ENCODE data around the gene TPSAB1. TPM values are rescaled to one million over a fixed set of nuclear protein-coding genes. Genes with fewer than 3 reads are reported as not detected.
"Not testable (repeated sequence)": the region's sequence is repeated elsewhere in the genome, so short reads cannot be mapped to it uniquely, and the experiment has no call there.

The TPSAB1 gene
- total RNA-seq, 1 donor from 2014 or later: not detected

DNA sequence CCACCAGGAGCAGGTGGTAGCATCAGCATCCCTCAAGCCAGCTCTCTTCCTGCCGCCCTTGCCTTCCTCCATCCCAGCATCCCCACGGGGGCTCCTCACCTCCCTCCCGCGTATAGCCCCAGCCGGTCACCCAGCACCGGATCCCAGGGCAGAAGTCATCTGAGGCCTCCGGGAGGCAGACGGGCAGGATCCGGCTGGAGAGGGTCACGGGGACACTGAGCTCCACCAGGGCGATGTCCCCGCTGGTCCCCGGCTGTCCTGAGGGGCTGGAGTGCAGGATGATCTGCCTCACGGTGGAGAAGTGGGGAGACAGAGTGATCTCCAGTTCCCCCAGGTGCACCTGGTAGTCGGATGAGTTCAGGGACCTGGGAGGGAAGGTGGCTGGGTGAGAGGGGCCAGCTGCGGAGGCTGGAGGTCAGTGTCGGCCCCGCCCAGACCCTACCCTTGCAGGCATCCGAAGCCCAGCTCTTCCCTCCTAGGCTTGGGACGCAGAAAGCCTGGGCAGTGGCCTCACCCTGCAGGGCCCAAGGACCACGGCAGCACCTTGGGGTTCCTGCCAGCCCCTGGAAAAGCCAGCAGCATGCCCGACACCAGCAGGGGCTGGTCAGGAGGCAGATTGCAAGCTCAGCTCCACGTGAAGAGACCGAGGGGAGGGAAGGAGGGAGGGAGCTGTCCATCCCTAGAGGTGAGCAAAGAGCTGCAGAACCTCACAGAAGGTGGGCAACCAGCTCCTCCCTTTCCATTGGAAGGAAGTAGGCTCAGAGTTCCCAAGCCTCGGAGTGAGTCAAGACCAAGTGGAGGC, 17.8 kb upstream of the TPSAB1 start:
- H3K27ac Mint-ChIP-seq (ENCODE audit: unreplicated experiment): no peak overlapping the region
- no peaks in the 10 kb centered on the region for H3K27me3 Mint-ChIP-seq (ENCODE audit: low read depth)
- no peaks in the 10 kb centered on the region for H3K9me3 Mint-ChIP-seq (ENCODE audit: low read depth)
- TF ChIP-seq, protein P1, sequence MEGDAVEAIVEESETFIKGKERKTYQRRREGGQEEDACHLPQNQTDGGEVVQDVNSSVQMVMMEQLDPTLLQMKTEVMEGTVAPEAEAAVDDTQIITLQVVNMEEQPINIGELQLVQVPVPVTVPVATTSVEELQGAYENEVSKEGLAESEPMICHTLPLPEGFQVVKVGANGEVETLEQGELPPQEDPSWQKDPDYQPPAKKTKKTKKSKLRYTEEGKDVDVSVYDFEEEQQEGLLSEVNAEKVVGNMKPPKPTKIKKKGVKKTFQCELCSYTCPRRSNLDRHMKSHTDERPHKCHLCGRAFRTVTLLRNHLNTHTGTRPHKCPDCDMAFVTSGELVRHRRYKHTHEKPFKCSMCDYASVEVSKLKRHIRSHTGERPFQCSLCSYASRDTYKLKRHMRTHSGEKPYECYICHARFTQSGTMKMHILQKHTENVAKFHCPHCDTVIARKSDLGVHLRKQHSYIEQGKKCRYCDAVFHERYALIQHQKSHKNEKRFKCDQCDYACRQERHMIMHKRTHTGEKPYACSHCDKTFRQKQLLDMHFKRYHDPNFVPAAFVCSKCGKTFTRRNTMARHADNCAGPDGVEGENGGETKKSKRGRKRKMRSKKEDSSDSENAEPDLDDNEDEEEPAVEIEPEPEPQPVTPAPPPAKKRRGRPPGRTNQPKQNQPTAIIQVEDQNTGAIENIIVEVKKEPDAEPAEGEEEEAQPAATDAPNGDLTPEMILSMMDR (IDR thresholded peaks at IDR 0.05): no peak
- H3K36me3 Mint-ChIP-seq (ENCODE audit: low read depth): peaks cover 10% of the 10 kb centered on the region
- DNase-seq (ENCODE audit: low spot score): no peak
- no peak overlapping the region for H3K4me3 Mint-ChIP-seq (ENCODE audit: unreplicated experiment)
- H3K4me1 Mint-ChIP-seq (ENCODE audit: low read depth): peaks cover 4% of the 10 kb centered on the region

DNA sequence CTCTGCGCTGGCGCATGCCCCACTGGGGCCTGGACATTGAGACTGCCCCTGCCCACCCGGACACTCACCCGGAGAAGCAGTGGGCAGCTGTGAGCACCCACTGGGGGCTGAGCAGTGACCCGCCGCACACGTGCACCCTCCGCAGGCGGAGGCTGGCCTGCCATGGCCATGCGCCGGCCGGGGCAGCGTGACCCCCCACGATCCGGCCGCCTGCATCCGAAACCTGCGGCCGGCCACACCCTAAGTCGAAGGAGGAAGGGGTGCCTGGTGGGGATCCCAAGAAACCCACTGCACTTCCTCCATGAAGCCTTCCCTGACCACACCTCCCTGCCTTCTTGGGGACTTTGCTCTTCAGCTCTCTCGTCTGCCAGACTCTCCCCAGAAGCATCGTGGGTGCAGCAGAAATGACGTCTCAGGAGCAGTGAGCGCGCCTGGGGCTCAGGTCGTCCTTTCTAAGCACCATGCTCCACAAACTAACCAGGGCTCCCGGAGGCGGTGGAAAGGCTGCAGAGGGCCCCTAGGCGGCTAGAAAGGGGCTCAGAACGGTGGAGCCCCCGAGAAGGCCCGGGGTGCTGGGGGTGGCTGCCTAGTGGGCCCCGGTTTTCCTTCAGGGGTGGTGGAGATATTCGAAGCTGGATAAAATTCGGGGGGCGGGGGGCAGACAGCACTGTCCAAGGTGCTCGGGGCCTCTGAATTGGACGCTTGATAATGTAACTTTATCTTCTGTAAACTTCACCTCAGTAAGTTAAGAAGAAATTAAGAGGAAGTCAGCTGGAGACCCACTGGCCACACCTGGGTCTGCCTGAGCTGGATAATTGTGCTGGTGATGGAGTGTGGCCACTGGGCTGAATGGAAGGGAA, 16.9 kb upstream of the TPSAB1 start:
- Mint-ChIP-seq H3K9me3 (ENCODE audit: low read depth) (no peaks in the 10 kb centered on the region), H3K36me3 (ENCODE audit: low read depth) (peaks cover 8% of the 10 kb centered on the region), H3K27me3 (ENCODE audit: low read depth) (no peaks in the 10 kb centered on the region), H3K4me3 (ENCODE audit: unreplicated experiment) (no peak overlapping the region), H3K4me1 (ENCODE audit: low read depth) (peaks cover 4% of the 10 kb centered on the region), H3K27ac (ENCODE audit: unreplicated experiment) (no peak overlapping the region)
- TF ChIP-seq, protein P1 (IDR thresholded peaks at IDR 0.05): no peak
- DNase-seq (ENCODE audit: low spot score): no peak

DNA sequence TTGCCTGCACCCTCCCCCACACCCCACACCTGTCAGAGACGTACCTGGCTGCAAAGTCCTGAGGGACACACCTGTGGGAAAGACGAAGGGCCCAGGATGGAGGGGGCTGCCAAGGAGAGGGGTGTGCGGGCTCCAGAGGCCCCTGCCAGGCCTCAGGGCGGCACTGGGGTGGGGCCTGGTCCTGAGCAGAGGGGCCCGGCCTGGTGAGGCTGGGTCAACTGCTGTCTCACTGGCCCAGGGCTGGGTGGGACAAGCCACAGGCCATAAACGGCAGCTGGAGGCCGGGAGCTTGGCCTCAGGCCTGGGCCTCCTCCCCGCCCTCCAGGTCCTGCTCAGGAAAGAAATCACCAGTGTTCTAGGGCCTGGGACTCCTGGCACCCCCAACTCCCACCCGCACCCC, 15.9 kb upstream of the TPSAB1 start:
- no peak for DNase-seq (ENCODE audit: low spot score)
- peaks cover 8% of the 10 kb centered on the region for H3K36me3 Mint-ChIP-seq (ENCODE audit: low read depth)
- TF ChIP-seq, protein P1 (IDR thresholded peaks at IDR 0.05): no peak
- no peaks in the 10 kb centered on the region for H3K27me3 Mint-ChIP-seq (ENCODE audit: low read depth)
- H3K4me3 Mint-ChIP-seq (ENCODE audit: unreplicated experiment): no peak overlapping the region
- no peaks in the 10 kb centered on the region for H3K9me3 Mint-ChIP-seq (ENCODE audit: low read depth)
- H3K4me1 Mint-ChIP-seq (ENCODE audit: low read depth): peaks cover 4% of the 10 kb centered on the region
- H3K27ac Mint-ChIP-seq (ENCODE audit: unreplicated experiment): no peak overlapping the region

DNA sequence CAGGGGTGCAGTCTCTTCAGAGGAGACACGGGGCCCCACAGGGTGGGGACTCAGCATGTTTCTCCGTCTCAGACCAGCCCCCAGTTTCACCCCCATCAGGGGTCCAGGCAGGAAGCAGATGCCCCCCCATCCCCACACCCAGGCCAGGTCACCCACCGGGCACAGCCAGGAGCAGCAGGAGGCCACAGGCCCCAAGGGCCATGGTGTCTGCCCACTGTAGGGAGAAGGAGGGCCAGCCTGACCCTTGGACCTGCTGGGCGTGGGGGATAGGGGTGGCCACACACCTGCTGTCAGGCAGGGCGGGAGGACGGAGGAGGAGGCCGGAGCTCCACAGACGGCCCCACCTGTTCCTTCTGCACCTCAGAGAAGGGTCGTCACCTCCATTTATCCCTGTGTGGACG, 15.5 kb upstream of the TPSAB1 start, which contains the start of gene TPSG1:
Gene TPSG1 (minus strand): TSS at position 218 of the 401 bp plus-strand sequence. CDS start 16 bp downstream, at position 202.
- TF ChIP-seq, protein P1 (IDR thresholded peaks at IDR 0.05): no peak
- no peak within 1 kb of the TSS for H3K4me3 Mint-ChIP-seq (ENCODE audit: unreplicated experiment)
- H3K4me1 Mint-ChIP-seq (ENCODE audit: low read depth): peaks cover 4% of the 10 kb centered on the region
- no peak for DNase-seq (ENCODE audit: low spot score)
- no peaks in the 10 kb centered on the region for H3K27me3 Mint-ChIP-seq (ENCODE audit: low read depth)
- H3K9me3 Mint-ChIP-seq (ENCODE audit: low read depth): no peaks in the 10 kb centered on the region
- H3K27ac Mint-ChIP-seq (ENCODE audit: unreplicated experiment): no peak within 1 kb of the TSS
- H3K36me3 Mint-ChIP-seq (ENCODE audit: low read depth): peaks cover 8% of the 10 kb centered on the region

DNA sequence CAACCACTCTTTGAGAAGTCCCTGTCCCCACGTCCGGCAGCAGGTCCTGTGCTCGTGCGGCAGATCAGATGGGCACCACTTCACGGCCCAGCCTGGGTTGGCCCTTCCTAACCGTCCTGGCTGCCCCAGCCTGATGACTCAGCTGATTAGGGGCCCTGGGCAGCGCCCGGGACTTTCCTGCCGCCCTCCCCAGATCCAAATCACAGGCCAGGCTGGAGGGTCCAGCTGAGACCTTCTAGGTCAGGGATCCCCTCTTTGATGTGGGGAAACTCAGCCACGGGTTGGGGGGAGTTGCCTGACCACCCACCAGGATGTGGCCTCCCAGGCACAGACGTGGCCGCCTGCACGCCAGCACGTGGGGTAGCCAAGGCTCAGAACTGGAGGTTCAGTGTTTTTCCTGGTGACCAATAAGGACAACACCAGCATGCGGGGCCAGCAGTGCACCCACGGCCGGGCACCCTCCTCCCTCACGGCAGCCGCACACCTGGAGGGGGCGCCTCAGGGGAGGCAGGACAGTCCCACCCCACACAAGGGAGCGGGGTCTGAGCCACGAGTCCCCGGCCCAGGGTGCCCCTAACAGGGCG, 14.7 kb upstream of the TPSAB1 start:
- not testable (repeated sequence) for H3K27me3 Mint-ChIP-seq (ENCODE audit: low read depth); DNase-seq (ENCODE audit: low spot score); H3K9me3 Mint-ChIP-seq (ENCODE audit: low read depth); H3K4me3 Mint-ChIP-seq (ENCODE audit: unreplicated experiment); H3K4me1 Mint-ChIP-seq (ENCODE audit: low read depth); H3K36me3 Mint-ChIP-seq (ENCODE audit: low read depth); H3K27ac Mint-ChIP-seq (ENCODE audit: unreplicated experiment)

DNA sequence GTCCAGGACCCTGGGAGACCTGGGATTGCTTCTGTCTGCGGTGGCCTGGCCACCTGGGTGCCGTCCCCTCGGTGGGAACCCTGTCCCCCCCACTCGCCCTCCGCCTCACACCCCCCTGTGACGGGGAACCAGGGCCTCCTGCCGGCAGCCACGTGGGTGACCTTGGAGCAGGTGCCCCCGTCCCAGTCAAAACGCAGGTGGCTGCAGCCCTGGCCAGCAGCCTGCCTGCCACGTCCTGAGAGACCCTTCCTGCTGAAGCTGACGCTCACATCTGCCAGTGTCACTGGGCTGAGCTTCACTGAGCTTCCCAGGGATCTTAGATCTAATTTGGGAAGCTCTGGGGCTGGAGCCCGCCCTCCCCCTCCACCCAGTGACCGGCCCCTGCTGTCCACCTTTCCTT, 13.8 kb upstream of the TPSAB1 start:
- not testable (repeated sequence) for DNase-seq (ENCODE audit: low spot score); H3K27ac Mint-ChIP-seq (ENCODE audit: unreplicated experiment); H3K4me1 Mint-ChIP-seq (ENCODE audit: low read depth); H3K4me3 Mint-ChIP-seq (ENCODE audit: unreplicated experiment); H3K36me3 Mint-ChIP-seq (ENCODE audit: low read depth); H3K27me3 Mint-ChIP-seq (ENCODE audit: low read depth); H3K9me3 Mint-ChIP-seq (ENCODE audit: low read depth)

DNA sequence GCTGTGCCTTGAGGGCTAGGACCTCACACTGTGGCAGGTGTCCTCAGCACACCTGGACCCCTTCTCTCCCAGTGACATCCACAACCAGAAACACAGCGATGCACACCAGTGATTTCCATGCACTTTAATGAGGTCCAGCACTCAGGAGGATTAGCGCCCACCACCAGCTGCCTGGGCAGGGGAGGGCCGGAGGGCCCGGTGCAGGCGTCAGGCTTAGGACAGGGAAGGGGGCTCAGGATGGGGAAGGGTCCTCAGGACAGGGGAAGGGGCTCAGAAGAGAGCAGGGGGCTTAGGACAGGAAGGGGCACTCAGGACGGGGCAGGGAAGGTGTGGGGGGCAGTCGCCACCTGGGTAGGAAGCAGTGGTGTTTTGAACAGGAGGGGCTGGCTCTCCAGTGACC, 12.3 kb upstream of the TPSAB1 start:
- not testable (repeated sequence) for H3K4me3 Mint-ChIP-seq (ENCODE audit: unreplicated experiment); H3K27ac Mint-ChIP-seq (ENCODE audit: unreplicated experiment); H3K36me3 Mint-ChIP-seq (ENCODE audit: low read depth); H3K27me3 Mint-ChIP-seq (ENCODE audit: low read depth); H3K4me1 Mint-ChIP-seq (ENCODE audit: low read depth); H3K9me3 Mint-ChIP-seq (ENCODE audit: low read depth); DNase-seq (ENCODE audit: low spot score)

DNA sequence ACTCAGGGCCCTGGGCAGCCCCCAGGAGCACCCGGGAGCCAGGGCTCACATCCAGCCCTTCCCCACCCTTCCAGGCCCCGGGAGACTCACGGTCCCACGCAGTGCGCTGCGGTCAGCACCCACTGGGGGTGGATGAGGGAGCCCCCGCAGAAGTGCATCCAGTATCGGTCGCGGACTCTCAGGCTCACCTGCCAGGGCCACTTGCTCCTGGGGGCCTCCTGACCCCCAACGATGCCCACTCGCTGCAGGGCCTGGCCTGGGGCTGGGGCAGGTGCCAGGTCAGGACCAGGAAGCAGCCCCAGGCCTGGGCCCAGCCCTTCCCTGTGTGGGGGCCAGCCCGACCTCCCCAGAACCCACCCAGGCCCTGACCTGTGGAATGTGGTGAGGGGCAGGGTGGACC, 11.0 kb upstream of the TPSAB1 start:
- not testable (repeated sequence) for H3K9me3 Mint-ChIP-seq (ENCODE audit: low read depth); H3K36me3 Mint-ChIP-seq (ENCODE audit: low read depth); H3K4me1 Mint-ChIP-seq (ENCODE audit: low read depth); H3K4me3 Mint-ChIP-seq (ENCODE audit: unreplicated experiment); H3K27me3 Mint-ChIP-seq (ENCODE audit: low read depth); H3K27ac Mint-ChIP-seq (ENCODE audit: unreplicated experiment)
- DNase-seq (ENCODE audit: low spot score): peak; percentile 59

Data from chondrocyte (in vitro differentiated cells).